ENCODE measurements around the gene SPATS2. TPM values are rescaled to one million over a fixed set of nuclear protein-coding genes. Genes with fewer than 3 reads are reported as not detected.

The SPATS2 gene
- total RNA-seq, 1 donor from 2014 or later = 69.0 TPM

GRCh38 chr12:49541911-49542505 lies 174.7 kb downstream of the SPATS2 start:
- Mint-ChIP-seq H3K36me3 (no peaks in the 10 kb centered on the region), H3K9me3 (no peaks in the 10 kb centered on the region), H3K4me3 (no peak overlapping the region), H3K27ac (no peak overlapping the region), H3K4me1 (peaks cover 20% of the 10 kb centered on the region), H3K27me3 (ENCODE audit: low read depth) (peaks cover 80% of the 10 kb centered on the region)
- no peak for DNase-seq (ENCODE audit: low spot score in 2 of 2, unreplicated experiment in 2 of 2)
- no peak for TF ChIP-seq CTCF (IDR thresholded peaks at IDR 0.05; ENCODE audit: unreplicated experiment)

GRCh38 chr12:49542592-49543160 lies 175.4 kb downstream of the SPATS2 start:
- Mint-ChIP-seq H3K4me1 (peaks cover 22% of the 10 kb centered on the region), H3K9me3 (no peaks in the 10 kb centered on the region), H3K4me3 (no peak overlapping the region), H3K27ac (no peak overlapping the region), H3K27me3 (ENCODE audit: low read depth) (peaks cover 80% of the 10 kb centered on the region), H3K36me3 (no peaks in the 10 kb centered on the region)
- no peak for DNase-seq (ENCODE audit: low spot score in 2 of 2, unreplicated experiment in 2 of 2)
- TF ChIP-seq CTCF (IDR thresholded peaks at IDR 0.05; ENCODE audit: unreplicated experiment) = no peak

GRCh38 chr12:49543221-49543913 lies 176.1 kb downstream of the SPATS2 start:
- H3K27ac Mint-ChIP-seq = no peak overlapping the region
- no peak overlapping the region for H3K4me3 Mint-ChIP-seq
- no peak for TF ChIP-seq CTCF (IDR thresholded peaks at IDR 0.05; ENCODE audit: unreplicated experiment)
- no peaks in the 10 kb centered on the region for H3K36me3 Mint-ChIP-seq
- no peaks in the 10 kb centered on the region for H3K9me3 Mint-ChIP-seq
- peaks cover 23% of the 10 kb centered on the region for H3K4me1 Mint-ChIP-seq
- H3K27me3 Mint-ChIP-seq (ENCODE audit: low read depth) = peaks cover 81% of the 10 kb centered on the region
- DNase-seq (ENCODE audit: low spot score in 2 of 2, unreplicated experiment in 2 of 2) = no peak

- Mint-ChIP-seq H3K4me3 (no peak overlapping the region), H3K4me1 (peaks cover 26% of the 10 kb centered on the region), H3K36me3 (no peaks in the 10 kb centered on the region)
These were observed 176.9 kb downstream of the SPATS2 start for GRCh38 chr12:49543914-49544815.

More at GRCh38 chr12:49543914-49544815, 176.9 kb downstream of the SPATS2 start:
- no peaks in the 10 kb centered on the region for H3K9me3 Mint-ChIP-seq
- H3K27me3 Mint-ChIP-seq (ENCODE audit: low read depth) = peaks cover 84% of the 10 kb centered on the region
- no peak for DNase-seq (ENCODE audit: low spot score in 2 of 2, unreplicated experiment in 2 of 2)
- no peak overlapping the region for H3K27ac Mint-ChIP-seq
- no peak for TF ChIP-seq CTCF (IDR thresholded peaks at IDR 0.05; ENCODE audit: unreplicated experiment)

Measured in mesothelial cell of epicardium (in vitro differentiated cells).